DMS79 (cell line): Measurements from ENCODE around the gene SLC25A12.
"Not testable (repeated sequence)": the region's sequence is repeated elsewhere in the genome, so short reads cannot be mapped to it uniquely, and the experiment has no call there.

Source experiments
- DNase-seq: peaks from one replicate; lab custom pipeline; 2025; lab: John Stamatoyannopoulos, UW

Gene SLC25A12

DNA sequence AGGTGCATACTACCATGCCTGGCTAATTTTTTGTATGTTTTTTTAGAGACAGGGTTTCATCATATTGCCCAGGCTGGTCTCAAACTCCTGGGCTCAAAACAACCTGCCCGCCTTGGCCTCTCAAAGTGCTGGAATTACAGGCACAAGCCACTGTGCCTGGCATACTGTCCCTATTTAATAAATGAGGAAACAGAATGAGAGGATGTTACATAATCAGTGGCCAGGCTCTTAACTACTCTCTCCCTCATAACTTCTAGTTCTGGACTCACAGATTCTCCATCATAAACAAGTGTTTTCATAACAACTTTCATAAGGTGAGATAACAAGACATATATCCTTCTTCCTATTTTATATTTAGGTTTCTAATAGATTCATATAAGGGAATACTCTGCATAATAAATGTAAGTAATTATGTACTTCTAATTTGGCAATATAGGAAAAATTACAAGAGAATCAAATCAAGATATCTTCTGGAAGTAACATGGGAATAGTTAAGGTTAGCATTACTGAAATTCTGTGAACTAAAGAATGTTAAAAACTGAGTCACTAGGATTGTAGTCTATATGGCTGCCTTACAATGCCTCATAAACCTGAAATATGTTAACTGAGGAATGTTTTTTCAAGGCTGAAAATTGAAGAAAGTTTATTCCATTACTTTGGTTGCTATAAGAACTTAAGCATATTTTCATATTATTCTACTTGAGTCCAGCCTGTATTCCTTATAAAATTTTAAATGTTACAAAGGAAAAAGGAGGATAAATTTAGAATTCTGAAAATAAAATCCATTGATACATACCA is 71.3 kb downstream of the SLC25A12 start:
- DNase-seq = no peak

DNA sequence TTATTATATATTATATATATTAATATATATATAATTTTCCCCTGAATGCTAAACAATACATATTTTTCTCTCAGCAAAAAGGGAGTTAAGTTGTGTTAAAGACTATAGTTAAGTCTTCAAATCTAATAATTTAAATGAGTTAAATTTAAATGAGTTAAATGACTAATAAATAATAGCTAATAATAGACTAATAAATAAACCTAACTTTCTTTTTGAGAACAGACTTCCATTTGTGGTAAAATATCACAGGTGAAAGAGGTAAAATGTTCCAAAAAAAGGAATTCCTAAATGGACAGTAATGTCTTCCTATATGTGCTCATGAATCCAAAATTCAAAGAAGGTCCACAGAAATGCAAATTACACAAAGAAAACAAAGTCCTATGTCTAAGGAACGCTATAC is 74.6 kb downstream of the SLC25A12 start:
- DNase-seq = no peak

DNA sequence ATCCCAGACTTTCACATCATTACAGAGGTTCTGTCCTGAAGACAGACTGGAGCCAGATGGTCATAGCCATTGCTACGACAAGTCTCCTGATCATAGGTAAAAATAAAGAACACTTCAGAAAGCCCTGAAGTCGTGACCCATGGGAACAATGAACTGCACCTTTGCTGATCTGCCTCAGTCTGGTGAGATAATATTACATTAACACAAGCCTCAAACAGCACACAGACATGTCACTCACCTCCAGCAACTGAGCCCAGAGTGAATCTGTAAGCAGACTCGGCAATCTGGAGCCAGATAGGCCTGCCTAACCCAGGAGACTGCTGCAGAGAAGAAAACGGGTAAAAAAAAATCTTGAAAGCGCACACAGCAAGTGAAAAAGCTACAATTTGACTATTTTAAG is 79.2 kb downstream of the SLC25A12 start:
- no peak for DNase-seq

DNA sequence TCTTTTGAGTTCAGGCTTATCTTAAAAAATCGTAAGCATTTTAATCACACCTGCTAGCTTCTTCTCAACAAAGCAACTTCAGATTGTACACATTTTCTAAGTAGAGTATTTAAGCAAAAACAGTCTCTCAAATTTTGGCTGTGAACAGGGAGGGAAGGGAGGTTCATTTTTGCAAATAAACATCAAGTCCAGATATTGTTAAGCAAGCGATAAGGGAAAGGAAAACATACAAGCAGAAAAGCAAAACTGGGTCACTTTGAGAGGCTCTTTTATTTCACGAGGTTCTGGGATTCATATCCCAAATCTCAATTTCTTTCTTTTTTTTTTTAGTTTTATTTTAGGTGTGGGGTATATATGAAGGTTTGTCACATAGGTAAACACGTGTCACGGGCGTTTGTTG is 79.9 kb downstream of the SLC25A12 start:
- no peak for DNase-seq

DNA sequence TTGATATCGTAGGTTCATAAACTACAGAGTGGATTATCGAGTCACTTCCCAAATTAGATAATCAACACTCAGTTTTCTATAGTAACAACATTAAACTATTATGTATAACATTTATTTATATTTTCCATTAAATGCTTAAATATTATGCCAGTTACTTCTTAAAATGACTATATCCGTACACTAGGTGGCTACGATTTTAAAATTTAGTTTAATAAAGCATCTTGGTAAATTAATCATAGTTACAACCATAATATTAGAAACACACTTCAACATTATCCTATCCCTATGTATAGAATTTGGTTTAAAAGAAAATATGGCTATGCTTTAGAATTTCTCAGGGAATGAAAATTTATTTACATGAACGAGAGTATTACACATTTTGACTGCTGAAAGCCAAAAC is 80.3 kb downstream of the SLC25A12 start:
- DNase-seq = no peak

DNA sequence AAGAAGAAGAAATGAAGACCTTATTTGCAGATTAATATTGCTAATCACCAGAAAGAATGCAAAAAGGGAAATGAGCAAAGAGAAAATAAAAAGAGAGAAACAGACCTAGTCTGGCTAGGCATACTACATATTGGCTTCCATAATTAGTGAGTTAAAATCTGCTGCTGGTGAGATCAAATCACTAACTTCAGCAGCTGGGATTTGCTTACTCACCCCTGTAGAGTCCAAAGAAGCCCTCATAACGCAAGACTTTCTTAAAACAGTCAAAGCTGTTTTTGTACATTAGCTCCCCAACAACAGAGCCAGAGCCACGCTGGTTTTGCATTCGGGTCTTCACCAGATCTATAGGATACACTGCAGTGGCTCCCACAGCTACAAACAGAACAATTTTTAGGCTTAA is 80.9 kb downstream of the SLC25A12 start:
- DNase-seq = no peak

DNA sequence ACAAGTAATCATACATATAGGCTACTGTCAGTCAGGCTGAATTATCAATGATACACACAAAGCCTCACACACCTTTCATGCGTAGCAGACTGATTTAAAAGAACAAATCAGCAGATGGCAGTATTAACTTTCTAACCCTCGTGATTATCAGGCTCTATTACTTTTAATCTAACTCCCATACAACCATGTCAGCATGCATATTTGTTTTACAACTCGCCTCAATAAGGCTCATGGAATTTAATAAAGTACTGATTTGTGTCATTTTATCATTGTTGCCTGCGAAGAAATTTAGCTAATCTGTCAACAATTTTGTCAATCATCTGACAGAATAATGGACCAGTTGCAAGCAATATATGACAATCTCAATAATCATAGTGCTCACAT is 82.8 kb downstream of the SLC25A12 start:
- DNase-seq = no peak

DNA sequence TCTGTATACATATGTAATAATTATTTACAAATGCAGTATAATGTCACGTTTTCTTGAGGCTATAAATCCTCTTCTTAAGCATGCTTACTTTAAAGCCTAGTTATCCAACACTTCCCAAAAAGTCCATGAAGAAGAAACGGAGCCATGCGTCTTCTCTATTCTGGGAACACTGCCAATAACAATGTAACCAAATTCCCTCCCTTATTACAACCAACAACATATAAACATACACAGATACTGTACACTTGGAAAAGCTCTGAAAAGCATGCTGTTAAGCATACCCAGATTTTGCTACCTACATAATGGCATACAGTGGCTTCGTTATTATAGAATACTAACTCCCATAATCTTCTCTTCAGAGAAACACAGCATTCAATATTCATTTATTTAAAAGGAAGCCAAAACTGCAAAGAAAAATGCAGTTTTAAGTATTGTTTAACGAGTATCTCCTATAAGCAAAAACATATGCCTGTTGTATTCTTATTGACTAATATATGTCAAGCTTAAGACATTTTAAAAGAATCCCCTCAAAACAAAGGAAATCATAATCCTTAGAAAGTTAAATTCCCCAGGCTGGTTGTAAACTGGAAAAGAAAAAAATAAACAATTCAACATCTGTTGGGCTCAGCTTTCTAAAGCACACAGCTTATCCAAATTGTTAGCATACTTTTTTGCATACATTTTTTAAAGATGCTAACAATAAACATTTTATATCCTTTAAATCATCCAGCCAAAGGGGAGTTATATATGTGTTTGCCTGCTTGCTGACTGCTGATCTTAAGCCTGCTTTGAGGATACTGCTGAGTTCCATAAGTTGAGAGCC is 83.4 kb downstream of the SLC25A12 start:
- no peak for DNase-seq

DNA sequence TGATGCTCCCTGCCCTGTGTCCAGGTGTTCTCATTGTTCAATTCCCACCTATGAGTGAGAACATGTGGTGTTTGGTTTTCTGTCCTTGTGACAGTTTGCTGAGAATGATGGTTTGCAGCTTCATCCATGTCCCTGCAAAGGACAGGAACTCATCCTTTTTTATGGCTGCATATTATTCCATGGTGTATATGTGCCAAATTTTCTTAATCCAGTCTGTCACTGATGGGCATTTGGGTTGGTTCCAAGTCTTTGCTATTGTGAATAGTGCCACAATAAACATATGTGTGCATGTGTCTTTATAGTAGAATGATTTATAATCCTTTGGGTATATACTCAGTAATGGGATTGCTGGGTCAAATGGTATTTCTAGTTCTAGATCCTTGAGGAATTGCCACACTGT is 85.2 kb downstream of the SLC25A12 start:
- not testable (repeated sequence) for DNase-seq

DNA sequence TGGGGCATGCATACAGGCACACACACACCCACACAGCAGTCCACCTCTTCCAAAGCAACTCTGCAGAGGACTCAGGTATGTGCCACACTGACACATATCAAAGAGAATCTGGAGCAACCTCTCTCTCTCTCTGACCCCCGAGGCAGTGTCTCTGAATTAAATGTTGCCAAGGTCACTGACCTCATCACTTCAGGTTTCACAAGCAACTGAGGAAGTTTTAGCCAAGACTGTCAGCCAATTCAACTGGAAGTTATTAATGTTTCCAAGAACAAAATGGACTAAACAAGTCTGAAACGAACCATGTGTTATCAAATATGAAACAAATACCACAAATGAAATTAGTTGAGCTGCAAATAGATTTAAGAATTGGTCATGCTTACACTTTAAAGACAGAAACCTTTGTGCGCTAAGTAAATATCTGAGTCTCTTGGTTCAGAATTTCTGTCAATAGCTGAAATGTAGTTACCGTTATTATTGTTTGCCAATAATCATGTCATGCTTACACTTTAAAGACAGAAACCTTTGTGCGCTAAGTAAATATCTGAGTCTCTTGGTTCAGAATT is 86.1 kb downstream of the SLC25A12 start:
- DNase-seq = no peak

DNA sequence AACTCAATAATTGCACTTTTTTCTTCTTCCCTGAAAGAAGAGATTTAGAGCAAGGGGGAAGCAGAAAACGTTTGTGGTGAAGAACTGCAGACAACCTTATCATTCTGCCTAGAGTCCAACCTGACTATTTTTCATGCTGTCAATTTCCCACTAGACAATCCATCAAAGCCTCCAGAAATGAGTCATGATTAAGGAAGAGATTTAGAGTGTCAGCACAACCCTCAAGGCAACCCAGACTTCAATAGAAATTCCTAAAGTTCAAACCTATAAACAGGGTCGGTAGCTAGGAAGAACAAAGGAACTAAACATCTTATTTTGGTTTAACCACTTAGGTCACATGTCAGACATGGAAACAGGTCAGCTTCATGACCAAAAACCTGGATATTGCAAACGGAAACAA is 86.9 kb downstream of the SLC25A12 start:
- no peak for DNase-seq

DNA sequence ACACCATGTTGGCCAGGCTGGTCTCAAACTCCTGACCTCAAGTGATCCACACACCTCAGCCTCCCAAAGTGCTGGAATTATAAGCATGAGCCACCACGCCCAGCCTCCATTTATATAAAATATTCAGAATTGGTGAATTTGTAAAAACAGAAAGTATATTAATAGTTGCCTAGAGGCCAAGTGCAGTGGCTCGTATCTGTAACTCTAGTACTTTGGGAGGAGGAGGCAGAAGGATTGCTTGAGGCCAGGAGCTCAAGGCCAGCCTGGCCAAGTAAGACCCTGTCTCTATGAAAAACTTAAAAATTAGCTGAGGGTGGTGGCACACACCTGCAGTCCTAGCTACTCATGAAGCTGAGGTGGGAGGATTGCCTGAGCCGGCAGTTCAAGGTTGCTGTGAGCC is 89.6 kb downstream of the SLC25A12 start:
- no peak for DNase-seq

DNA sequence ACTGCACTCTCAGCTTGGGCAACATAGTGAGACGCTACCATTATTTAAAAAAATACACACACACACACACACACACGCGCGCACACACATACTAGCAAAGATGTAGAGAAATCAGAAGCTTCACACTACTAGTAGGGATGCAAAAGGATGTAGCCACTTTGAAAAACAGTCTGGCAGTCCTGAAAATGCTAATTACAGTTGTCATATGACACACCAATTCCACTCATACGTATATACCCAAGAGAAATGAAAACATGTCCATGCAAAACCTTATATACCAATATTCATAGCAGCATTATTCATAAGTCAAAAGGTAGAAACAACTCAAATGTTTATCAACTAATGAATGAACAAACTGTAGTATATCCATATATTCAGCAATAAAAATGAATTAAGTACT is 90.3 kb downstream of the SLC25A12 start:
- no peak for DNase-seq

DNA sequence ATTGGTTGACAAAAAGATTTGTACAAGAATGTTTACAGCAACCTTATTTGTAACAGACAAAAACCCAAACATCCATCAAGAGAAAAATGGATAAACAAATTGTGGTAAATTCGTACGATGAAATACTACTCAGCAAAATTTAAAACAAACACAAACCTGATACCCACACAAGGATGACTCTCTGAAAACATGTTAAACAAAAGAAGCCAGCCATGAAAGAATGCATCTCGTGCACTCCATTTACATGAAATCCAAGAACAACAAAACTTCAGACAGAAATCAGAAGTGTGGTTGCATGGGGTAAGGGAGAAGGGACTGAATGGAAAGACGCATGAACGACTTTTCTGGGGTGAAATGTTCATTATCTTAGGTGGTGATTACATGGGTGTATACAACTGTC is 93.4 kb downstream of the SLC25A12 start:
- DNase-seq = no peak

DNA sequence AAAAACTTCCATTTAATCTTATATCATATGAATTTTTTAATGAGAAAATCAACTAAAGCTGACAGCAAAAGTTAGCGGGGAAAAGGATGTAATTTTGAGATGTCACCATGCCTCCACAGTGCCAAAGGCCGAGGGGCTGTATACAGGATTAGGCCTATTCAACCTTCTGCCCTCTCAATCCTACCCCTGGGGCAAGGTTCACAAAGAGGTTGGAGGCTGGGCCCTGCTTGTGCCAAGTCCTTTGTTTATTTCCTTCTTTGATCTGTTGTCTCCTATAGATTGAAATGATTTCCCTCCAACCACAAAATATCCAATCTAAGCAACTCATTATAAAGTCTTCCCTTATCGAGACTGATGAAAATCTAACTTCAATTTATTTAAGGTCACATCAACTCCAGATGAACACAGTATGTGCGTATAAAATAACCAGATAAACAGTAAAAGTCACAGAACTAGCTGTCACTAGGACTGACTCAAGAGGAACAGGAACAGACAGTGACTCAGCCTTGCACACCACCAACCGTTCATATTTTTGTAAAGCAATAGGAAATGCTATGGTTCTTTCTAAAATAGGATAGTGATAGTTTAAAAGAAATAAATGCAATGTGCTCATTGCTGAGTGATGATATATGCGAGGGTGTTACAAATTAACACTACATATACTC is 95.8 kb downstream of the SLC25A12 start:
- DNase-seq = no peak

DNA sequence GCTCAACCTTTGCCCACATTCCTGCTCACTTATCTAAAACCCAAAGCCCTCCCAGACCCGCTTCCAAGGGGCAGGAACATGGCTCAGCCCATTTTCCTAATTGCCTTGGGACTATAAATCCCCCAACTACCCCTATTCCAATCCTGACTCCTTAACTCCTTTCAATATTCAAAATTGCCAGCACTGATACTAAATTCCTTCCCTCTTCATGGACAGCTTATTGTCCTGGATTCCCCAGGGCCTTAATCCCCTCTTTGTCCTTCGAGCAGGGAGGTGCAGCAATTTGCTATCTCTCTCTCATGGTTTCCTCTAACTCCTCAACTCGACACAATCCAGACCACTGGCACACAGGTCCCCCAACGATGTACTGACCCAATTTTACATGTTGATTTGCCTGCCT is 99.1 kb downstream of the SLC25A12 start:
- DNase-seq = no peak

DNA sequence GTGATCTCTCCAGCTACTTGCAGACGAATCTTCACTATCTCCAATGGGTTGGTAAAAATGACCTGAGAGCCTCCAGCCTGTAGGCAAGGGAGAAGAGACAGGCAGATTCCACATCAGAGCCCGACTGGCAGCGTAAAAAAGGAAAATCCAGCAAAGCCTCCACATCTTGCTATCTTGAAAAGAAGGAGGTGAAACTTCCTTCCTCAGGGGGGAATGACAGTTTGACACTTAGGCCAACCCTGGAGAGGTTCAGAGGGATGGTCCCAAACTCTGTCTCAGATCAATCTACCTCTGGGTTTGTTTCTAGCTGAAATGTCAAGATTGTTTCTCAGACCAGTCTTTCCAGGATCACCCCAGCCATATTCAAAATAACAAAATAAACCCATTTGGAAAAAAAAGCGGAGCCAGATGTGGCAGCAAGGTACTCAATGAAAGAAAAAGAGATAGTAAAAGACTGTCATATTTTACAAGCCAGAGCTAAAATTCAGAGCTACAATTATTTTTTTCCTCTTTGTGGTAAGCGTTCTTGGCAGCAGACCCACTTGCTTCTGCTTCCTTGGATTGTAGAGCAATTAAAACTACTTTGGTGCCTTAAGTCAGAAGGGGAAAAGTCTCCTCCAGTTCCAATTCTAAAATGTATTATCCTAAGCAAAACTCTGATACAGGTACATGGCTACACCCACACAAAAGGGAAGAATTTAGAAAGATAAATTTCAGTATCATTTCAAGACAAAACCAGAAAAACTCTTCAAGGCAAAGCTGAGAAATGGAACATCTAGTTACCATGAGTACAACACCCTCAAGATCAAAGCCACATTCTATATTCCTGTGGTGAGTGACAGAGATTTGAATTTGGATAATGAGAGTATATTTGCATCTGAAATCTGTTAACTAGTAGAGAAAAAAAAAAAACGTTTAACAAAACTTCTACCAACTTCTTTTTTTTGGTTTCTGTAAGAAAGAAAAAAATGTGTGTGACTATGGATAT is 100.1 kb downstream of the SLC25A12 start:
- no peak for DNase-seq

DNA sequence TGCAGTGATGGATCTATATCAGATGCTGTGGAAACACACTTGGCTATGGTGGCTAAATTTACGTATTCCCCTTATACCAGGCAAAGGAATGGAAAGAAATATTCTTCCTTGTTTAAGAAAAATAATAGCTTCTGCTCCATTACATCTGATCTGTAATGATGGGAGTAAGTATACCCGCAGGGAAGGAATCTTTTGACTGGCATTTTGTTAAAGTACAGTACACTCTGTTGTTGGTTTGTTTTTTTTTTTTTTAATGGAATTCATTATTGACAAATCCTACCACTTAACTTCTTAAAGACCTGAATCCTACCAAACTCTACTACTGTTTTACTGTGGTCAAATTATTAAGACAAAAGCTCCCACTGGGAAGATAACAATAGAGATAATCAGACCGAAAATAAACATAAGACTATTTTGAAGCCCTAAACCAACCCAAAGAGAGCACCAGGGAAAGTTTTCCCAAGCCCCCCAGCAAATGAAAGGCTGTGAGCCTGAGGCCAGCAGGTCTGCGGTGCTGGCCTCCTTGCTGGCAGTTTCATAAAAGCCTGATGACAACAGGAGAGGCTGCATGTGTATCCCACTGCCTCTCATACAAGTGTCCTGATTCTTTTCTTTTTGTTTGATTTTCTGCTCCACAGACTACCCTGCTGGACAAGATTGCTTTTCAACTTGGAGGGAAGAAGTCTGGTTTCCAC is 101.0 kb downstream of the SLC25A12 start:
- DNase-seq = no peak

DNA sequence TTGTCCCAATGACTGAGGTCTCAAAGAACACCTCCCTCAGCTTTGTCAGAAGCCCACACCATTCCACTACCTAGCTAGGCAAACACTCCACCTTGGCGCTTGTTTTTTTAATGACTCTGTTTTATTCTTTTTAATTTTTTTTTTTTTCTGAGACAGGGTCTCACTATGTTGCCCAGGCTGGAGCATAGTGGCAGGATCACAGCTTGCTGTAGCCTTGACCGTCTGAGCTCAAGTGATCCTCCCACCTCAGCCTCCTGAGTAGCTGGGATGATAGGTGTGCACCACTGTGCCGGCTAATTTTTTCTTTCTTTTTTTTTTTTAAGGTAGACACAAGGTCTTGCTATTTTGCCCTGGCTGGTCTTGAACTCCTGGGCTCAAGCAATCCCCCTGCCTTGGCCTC is 101.9 kb downstream of the SLC25A12 start:
- DNase-seq = no peak

DNA sequence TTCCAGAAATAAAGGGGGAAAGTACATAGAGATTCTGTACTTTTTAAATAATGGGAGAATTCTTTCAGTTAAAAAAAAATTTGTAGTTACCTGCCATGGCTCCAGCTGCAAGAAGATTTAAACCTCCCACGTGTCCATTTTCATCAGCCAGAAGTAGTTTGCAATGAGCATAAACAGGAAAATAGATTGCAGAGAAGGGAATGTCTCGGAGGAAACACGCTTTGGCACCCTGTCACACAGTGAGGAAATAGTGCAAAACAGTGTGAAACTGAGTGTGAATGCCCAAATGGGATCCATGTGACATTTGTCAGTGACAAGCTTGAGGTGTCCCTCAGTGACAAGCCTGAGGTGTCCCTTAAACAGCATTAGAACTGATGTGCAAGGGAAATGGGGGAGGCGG is 102.7 kb downstream of the SLC25A12 start:
- no peak for DNase-seq

DNA sequence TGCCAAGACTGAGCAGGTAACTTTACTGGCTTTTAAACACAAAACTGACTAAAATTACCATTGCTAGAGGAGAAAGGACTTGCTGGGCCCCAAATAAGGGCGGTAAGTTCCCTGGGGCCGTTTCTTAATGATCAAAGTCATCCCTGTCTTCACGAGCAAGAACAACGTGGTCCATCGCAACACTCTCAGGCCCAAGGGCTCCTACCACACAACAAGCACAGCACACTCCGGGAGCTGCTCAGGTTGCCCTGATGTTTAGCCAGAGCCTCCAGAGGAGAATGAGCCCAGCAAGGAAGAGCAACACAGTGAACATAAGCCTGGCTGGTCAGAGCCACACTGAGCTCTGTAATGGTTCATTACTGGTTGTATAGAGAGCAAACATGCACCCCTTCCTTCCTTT is 104.1 kb downstream of the SLC25A12 start:
- no peak for DNase-seq
